Measurements from ENCODE around the gene UBE2Q1.

The UBE2Q1 gene

DNA sequence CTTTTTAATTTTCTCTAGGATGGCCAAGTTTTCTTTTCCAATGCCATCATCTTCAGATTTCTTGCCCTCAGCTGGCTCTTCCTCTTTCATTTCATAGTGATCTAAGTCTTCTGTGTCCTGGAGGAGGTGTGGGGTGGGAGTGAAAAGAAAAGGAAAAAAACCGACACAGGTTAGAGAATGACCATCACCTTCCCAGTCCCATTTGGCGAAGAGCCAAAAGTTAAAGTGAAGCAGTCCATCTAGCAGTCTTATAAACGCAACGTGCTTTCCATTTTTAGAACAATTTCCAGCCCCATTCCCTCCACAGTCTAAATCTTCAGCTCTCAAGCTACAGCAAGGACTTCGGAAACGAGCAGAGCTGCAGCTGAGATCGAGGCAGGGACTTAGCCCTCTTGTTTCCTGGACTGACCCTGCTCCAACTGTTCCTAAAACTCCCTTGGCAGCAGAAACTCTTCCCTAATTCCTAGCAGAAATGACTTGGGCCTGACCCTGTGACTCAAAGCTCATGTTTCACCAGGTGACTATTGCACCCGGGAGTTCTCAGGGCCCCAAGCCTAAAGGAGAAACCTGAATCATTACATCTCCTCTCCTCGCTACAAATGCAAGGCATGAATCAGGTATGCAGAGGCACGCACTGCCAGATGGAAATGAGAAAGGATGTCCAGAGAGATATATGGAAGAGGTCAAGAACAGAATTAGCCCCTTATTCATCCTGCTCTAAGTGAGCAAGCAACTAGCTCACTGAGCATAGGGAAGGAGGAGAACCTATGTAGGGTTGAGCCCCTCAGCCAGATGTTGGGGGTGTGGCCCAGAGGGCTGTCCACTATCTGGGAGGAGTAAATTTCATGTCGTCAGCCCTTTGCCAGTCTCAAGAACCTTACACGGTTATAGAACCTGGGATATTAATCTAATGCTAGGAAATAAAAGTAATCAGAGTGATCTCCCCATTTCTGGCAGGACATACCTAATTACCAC lies 5.1 kb downstream of the UBE2Q1 start:
- peaks cover 76% of the 10 kb centered on the region for H3K36me3 Mint-ChIP-seq (ENCODE audit: insufficient read depth)
- no peak for DNase-seq
- no peaks in the 10 kb centered on the region for H3K9me3 Mint-ChIP-seq
- no peak overlapping the region for H3K27ac Mint-ChIP-seq
- ATAC-seq (replicated peaks): no peak
- no peak overlapping the region for H3K4me3 Mint-ChIP-seq
- peaks cover 42 to 52% of the 10 kb centered on the region in 2 donors for H3K4me1 Mint-ChIP-seq (ENCODE audit: low read depth in 2 of 2)
- H3K27me3 Mint-ChIP-seq: no peaks in the 10 kb centered on the region

DNA sequence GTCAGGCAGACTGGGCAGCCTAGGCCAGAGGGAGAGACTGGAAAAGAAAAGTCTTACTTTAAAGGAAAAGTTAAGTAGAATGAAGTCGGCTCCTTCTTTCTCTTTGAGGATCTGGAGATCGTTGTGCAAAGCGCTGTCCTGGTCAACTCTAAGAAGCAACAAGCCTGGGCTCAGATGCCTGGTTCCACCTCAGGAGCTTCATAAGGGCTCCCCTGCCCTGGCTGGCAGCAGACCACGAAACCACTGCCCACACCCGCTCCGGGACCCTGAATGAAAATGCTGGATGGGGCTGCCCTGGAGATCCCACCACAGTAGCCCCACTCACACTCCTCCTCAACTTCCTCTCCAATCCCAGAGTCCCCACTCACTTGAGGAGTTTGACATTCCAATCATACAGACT lies 6.4 kb downstream of the UBE2Q1 start:
- ATAC-seq (replicated peaks) (no peak), DNase-seq (no peak)
- Mint-ChIP-seq H3K36me3 (ENCODE audit: insufficient read depth) (peaks cover 67% of the 10 kb centered on the region), H3K9me3 (no peaks in the 10 kb centered on the region), H3K27me3 (no peaks in the 10 kb centered on the region), H3K4me1 (ENCODE audit: low read depth in 2 of 2) (peaks cover 34 to 51% of the 10 kb centered on the region in 2 donors), H3K4me3 (no peak overlapping the region), H3K27ac (peak overlapping the region in 1 of 2 donors; percentile 49)

DNA sequence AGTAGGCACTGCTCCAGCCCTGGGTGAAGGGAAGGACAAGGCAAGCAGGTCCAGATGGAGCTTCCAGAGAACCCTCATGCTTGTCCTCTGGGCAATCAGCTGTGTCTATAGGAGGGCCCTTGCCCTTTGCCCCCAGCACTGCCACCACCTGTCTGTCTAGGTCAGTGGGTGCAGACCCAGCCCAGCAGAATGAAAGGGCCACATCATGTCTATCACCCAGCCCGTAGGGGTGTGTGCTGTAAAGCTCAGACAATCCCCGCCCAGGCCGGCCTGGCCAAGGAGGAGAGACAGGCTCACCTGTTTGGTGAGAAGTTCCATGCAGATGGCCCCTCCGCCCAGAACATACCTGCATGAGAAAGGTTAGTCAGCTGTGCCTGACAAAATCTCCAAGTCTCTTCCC lies 7.0 kb downstream of the UBE2Q1 start:
- Mint-ChIP-seq H3K4me3 (no peak overlapping the region), H3K9me3 (no peaks in the 10 kb centered on the region), H3K4me1 (ENCODE audit: low read depth in 2 of 2) (peaks cover 29 to 46% of the 10 kb centered on the region in 2 donors), H3K36me3 (ENCODE audit: insufficient read depth) (peaks cover 64% of the 10 kb centered on the region), H3K27ac (peak overlapping the region in 1 of 2 donors; percentile 49), H3K27me3 (no peaks in the 10 kb centered on the region)
- no peak for ATAC-seq (replicated peaks)
- no peak for DNase-seq

DNA sequence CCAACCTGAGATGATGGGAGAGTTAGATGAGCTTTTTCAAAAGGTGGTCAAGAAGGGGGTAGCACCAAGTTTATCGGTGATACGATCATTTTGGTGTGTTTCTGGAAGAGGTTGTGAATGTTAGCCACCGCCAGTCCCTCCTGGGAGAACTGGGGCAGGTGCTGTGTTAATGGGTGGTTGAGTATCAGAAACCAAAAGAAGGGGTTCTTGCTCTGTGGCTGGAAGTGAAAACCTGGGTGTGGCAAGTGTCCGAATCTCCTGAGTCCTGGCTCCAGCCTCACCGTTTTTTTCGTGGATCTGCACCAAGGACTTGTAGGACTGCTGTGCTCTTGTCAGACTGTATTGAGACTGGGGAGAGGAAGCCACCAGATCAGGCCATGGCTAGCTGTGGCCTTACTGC lies 7.8 kb downstream of the UBE2Q1 start:
- ATAC-seq (replicated peaks) (no peak), DNase-seq (no peak)
- peaks cover 62% of the 10 kb centered on the region for H3K36me3 Mint-ChIP-seq (ENCODE audit: insufficient read depth)
- no peak overlapping the region for H3K4me3 Mint-ChIP-seq
- no peaks in the 10 kb centered on the region for H3K27me3 Mint-ChIP-seq
- H3K27ac Mint-ChIP-seq: no peak overlapping the region
- H3K9me3 Mint-ChIP-seq: no peaks in the 10 kb centered on the region
- H3K4me1 Mint-ChIP-seq (ENCODE audit: low read depth in 2 of 2): peaks cover 23 to 38% of the 10 kb centered on the region in 2 donors

DNA sequence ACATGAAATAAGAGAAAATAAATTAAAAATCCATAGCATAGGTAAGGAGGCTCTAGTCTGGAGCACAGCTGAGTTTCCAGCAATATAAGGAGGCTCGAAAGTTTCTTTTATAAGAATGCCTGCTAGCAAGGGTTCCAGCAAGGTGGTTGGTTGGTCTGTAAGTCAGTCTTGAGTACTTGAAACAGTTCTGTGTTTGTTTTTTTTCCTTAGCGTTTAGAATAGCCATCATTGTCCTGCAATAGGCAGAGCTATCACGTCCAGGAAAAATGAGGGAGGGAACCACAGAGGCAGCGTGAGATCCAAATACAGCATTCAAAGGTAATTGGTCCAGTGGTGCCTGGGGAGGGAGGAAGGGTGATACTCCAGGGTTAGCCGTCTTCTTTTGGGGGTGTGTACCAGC lies 8.4 kb downstream of the UBE2Q1 start:
- H3K4me3 Mint-ChIP-seq: no peak overlapping the region
- peak overlapping the region in 1 of 2 donors; percentile 59 for H3K27ac Mint-ChIP-seq
- ATAC-seq (replicated peaks): no peak
- peaks cover 56% of the 10 kb centered on the region for H3K36me3 Mint-ChIP-seq (ENCODE audit: insufficient read depth)
- peaks cover 22 to 33% of the 10 kb centered on the region in 2 donors for H3K4me1 Mint-ChIP-seq (ENCODE audit: low read depth in 2 of 2)
- no peaks in the 10 kb centered on the region for H3K9me3 Mint-ChIP-seq
- no peaks in the 10 kb centered on the region for H3K27me3 Mint-ChIP-seq
- no peak for DNase-seq

DNA sequence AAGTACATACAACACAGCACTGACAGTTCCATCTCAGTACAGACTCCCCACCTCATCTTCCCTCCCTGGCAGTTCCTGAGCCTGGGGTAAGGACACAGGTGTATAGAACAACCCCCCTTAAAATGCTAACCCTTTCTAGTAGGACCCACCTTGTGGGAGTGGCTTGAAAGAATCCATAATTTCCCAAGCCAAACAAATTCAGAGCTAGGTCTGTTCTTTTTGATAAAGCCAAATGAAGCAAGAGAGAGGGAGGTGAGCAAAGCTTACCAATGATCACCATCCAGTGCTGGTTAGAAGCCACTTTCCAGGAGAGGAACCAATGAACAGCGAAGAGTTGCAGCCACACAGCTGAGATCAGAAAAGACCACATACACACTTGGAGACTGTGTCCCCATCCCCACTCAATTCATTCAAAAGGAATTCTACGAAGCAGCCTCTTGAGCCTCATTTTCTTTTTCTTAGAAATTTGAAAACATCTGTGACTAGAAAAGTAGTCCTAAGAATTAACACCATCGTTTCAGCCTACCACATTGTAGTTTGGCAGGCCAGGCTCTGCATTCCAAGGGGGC lies 9.2 kb downstream of the UBE2Q1 start:
- ATAC-seq (replicated peaks): no peak
- Mint-ChIP-seq H3K27me3 (peaks cover 0 to 6% of the 10 kb centered on the region in 2 donors), H3K9me3 (no peaks in the 10 kb centered on the region), H3K4me1 (ENCODE audit: low read depth in 2 of 2) (peaks cover 22 to 27% of the 10 kb centered on the region in 2 donors), H3K36me3 (ENCODE audit: insufficient read depth) (peaks cover 48% of the 10 kb centered on the region), H3K27ac (no peak overlapping the region), H3K4me3 (no peak overlapping the region)
- DNase-seq: no peak

DNA sequence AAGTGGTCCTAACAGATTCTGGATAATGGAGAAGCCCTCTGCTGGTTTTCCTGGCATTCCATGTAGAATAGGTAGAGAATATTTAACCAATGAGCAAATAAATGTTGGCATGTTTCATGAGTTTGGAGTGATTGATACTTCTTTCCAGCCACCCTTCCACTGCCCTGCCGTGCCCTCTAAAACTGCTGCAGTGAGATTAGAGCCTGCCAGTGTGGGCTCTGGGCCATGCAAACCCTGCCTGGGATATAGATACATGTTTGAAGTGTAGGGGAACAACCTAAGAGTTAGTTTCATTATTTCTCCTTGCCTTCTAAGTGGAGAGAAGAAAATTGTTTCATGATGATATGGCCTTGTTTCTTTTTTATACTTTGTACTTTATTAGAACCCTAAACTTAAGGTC lies 10.4 kb downstream of the UBE2Q1 start:
- ATAC-seq (replicated peaks): no peak
- Mint-ChIP-seq H3K36me3 (ENCODE audit: insufficient read depth) (peaks cover 40% of the 10 kb centered on the region), H3K9me3 (no peaks in the 10 kb centered on the region), H3K27me3 (peaks cover 0 to 6% of the 10 kb centered on the region in 2 donors), H3K4me3 (no peak overlapping the region), H3K4me1 (ENCODE audit: low read depth in 2 of 2) (peaks cover 17 to 27% of the 10 kb centered on the region in 2 donors), H3K27ac (peak overlapping the region in 1 of 2 donors; percentile 5)
- DNase-seq: no peak

DNA sequence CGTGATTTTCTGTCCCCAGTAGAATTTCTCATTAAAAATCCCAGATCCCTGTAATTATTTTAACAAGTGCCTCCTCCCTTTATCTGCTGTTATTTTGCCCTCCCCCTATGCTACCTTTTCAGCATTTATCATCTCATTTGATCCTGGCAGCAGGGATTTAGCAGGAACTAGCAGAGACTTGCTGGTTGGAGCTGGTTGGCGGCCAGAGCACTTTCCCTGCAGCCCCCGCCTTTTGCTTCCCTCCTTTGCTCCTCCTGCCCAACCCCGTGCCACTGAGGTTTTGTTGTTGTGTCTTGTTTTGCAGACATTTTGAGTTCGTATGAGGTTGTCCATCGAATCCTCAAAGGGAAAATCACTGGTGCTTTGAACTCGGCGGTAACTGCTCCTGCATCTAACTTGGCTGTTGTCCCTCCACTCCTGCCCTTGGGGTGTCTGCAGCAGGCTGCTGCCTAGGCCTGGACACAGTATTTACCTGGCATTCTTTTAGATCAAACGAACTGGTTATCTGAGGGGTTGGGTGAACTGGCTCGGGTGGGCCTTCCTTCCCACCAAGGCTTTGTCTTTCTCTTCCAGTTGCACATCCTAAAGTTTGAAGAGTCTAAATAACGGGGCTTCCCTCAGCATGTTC lies 11.2 kb downstream of the UBE2Q1 start:
- peaks cover 31% of the 10 kb centered on the region for H3K36me3 Mint-ChIP-seq (ENCODE audit: insufficient read depth)
- no peak overlapping the region for H3K27ac Mint-ChIP-seq
- DNase-seq (no peak), ATAC-seq (replicated peaks) (no peak)
- H3K4me3 Mint-ChIP-seq: no peak overlapping the region
- H3K9me3 Mint-ChIP-seq: no peaks in the 10 kb centered on the region
- peaks cover 1 to 9% of the 10 kb centered on the region in 2 donors for H3K27me3 Mint-ChIP-seq
- peaks cover 17 to 27% of the 10 kb centered on the region in 2 donors for H3K4me1 Mint-ChIP-seq (ENCODE audit: low read depth in 2 of 2)

DNA sequence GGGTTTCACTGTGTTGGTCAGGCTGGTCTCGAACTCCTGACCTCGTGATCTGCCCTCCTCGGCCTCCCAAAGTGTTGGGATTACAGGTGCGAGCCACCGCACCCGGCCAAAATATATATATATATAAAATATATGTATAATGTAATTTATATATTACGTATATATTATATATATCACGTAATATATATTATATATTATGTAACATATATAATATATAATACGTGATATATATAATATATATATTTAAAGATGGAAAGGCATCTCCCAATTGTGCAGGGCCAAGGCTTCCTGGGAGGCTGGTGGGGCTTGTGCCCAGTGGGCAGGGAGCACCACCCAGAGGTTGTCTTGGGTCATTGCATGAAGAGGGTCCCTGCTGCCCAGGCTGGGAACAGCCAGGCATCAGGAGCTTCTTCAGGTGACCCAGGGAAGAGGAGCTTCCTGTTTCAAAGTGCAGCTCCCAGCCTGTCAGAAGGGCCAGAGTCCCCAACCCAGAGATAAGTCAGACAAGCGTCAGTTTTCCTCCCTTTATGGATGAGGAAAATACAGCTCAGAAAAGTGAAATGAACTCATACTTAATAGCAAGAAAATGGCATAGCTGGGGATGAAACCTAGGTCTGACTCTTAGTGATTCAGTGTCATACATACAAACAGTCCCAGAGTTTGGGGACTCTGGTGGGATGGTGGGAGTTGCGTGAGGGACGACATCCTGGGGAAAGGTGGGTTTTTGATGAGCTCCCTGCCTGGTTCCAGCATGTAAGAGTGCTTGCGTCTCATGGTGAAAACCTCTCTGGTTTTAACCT lies 12.0 kb downstream of the UBE2Q1 start:
- Mint-ChIP-seq H3K4me3 (no peak overlapping the region), H3K27me3 (peaks cover 9 to 17% of the 10 kb centered on the region in 2 donors), H3K9me3 (no peaks in the 10 kb centered on the region), H3K36me3 (ENCODE audit: insufficient read depth) (peaks cover 24% of the 10 kb centered on the region), H3K4me1 (ENCODE audit: low read depth in 2 of 2) (peaks cover 15 to 27% of the 10 kb centered on the region in 2 donors), H3K27ac (no peak overlapping the region)
- ATAC-seq (replicated peaks) (peak; percentile 81), DNase-seq (peak; percentile 37 to 43 (median 41))

DNA sequence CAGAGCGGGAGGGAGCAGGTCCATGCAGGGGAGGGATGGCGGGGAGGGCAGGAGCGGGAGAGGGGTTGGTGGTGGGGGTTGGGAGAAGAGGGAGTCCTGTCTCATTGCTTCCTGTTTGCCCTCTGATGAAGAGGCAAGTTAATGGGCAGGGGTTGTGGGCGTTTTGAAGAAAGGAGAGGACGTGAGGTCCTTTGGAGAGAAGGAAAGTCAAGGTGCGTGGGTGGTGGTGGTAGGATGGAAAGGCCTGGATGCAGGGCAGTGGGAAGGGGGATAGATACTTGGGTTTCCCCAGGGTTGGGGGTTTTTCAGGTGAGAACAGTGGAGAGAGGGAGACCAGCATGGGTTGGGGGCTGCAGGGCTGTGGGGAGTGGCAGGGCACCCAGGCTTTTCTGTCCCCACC lies 17.2 kb downstream of the UBE2Q1 start:
- H3K36me3 Mint-ChIP-seq (ENCODE audit: insufficient read depth): no peaks in the 10 kb centered on the region
- DNase-seq: no peak
- H3K27ac Mint-ChIP-seq: no peak overlapping the region
- no peak for ATAC-seq (replicated peaks)
- H3K27me3 Mint-ChIP-seq: peaks cover 29 to 54% of the 10 kb centered on the region in 2 donors
- H3K4me3 Mint-ChIP-seq: no peak overlapping the region
- H3K4me1 Mint-ChIP-seq (ENCODE audit: low read depth in 2 of 2): no peaks in the 10 kb centered on the region
- no peaks in the 10 kb centered on the region for H3K9me3 Mint-ChIP-seq

DNA sequence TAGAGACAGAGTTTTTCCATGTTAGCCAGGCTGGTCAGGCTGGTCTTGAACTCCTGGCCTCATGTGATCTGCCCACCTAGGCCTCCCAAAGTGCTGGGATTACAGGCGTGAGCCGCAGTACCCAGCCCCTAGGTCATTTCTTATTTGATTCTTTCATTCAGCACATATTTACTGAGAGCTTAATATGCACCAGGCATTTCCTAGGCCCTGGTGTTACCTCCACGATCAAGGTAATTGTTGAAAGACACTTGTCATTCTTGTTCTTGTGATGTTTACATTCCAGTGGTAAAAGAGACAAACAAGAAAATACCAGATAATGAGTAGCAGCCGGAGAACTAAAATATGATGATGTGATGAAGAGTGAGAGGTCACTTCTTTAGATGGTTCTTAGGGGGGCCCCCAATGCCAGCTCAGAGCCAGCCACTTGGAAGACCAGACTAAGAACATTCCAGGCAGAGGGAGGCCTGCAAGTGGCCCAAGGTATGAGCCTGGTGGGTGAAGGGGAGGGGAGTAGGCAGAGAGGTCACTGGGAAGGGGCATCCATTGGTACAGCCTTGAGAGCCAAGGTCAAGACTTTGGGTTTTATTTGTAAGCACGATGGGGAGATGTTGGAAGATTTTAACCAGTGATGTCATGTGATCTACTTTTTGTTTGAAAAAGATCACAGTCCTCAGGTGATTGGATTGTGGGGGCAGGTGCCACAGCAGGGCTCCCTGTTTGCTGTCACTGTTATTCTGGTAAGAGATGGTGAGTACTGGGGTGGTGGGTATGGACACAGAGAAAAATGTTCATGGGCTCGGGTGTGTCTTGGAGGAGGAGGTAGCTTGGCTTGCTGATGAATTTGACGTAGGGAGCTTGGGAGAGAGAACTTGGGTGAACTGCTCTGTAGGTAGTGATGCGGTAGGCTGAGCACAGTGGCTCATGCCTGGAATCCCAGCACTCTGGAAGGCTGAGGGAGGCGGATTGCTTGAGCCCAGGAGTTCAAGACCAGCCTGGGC lies 18.7 kb downstream of the UBE2Q1 start:
- Mint-ChIP-seq H3K4me3 (no peak overlapping the region), H3K9me3 (no peaks in the 10 kb centered on the region), H3K36me3 (ENCODE audit: insufficient read depth) (no peaks in the 10 kb centered on the region), H3K27me3 (peaks cover 41 to 65% of the 10 kb centered on the region in 2 donors), H3K27ac (no peak overlapping the region), H3K4me1 (ENCODE audit: low read depth in 2 of 2) (no peaks in the 10 kb centered on the region)
- ATAC-seq (replicated peaks) (no peak), DNase-seq (no peak)

DNA sequence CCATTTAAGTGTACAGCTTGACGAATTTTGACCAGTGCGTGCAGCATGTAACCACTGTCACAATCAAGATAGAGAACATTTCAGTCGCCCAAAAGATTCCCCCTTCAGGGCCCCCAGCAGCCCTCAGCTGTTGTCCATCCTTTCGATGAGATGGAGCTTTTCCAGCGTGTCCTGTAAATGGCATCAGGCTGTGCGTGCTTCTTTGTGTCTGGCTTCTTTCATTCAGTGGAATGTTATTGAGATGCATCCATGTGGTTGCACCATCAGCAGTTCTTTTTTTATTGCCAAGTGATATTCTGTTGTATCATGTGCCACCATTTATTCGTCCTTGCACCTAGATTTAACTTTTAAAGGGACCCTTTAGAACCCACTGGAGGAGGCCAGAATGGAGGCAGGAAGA lies 21.9 kb downstream of the UBE2Q1 start:
- no peak for DNase-seq
- no peak for ATAC-seq (replicated peaks)

More for the DNA sequence above, 21.9 kb downstream of the UBE2Q1 start:
- Mint-ChIP-seq H3K27me3 (peaks cover 42 to 68% of the 10 kb centered on the region in 2 donors), H3K9me3 (no peaks in the 10 kb centered on the region), H3K27ac (no peak overlapping the region), H3K36me3 (ENCODE audit: insufficient read depth) (no peaks in the 10 kb centered on the region), H3K4me1 (ENCODE audit: low read depth in 2 of 2) (peaks cover 0 to 2% of the 10 kb centered on the region in 2 donors), H3K4me3 (no peak overlapping the region)
